Gastroesophageal sphincter (tissue), 4 donors: ENCODE results near the gene PIK3R3. TPM values are rescaled to one million over a fixed set of nuclear protein-coding genes. Genes with fewer than 3 reads are reported as not detected.

Experiments
- ATAC-seq: fragments of 150-250 bp; one replicate; pipeline ENCODE4 v1.9.1; 2016; ENCODE audit warnings: mild to moderate bottlenecking, moderate library complexity
- H3K27ac ChIP-seq, 4 donors: fragments of 200-600 bp; sonication (generic) in 3 of 4; 1 replicate in 3 of 4; 2 replicates in 1 of 4; pipeline ENCODE4 v1.5.1; 2016 to 2019
- H3K27me3 ChIP-seq: fragments of 200-600 bp; sonication (generic); one replicate; pipeline ENCODE4 v1.5.1; 2019
- H3K36me3 ChIP-seq, 2 donors: fragments of 200-600 bp; sonication (generic); one replicate each; pipeline ENCODE4 v1.5.1; 2019; ENCODE audit warnings: control low read depth in 1 of 2
- H3K4me1 ChIP-seq, 3 donors: fragments of 200-600 bp; sonication (generic); 1 replicate in 2 of 3; 2 replicates in 1 of 3; pipeline ENCODE4 v1.5.1; 2016 to 2019; ENCODE audit warnings: control low read depth in 2 of 3
- H3K4me3 ChIP-seq, 2 donors: fragments of 200-600 bp; sonication (generic); one replicate each; pipeline ENCODE4 v1.5.1; 2019; ENCODE audit warnings: mild to moderate bottlenecking in 1 of 2, moderate library complexity in 1 of 2
- H3K9me3 ChIP-seq, 3 donors: fragments of 200-600 bp; sonication (generic); one replicate each; pipeline ENCODE4 v1.5.1; 2017 to 2019; ENCODE audit warnings: control low read depth in 2 of 3
- EP300 ChIP-seq: sonication (generic); formaldehyde crosslinking; IDR thresholded peaks from one replicate; pipeline ENCODE4 v1.6.1; 2017; ENCODE audit warnings: antibody characterized with exemption, mild to moderate bottlenecking
- POLR2A ChIP-seq, 2 donors: fragments of 450-650 bp; IDR thresholded peaks; one replicate each; pipeline ENCODE4 v1.6.1; 2017; ENCODE audit warnings: antibody characterized with exemption in 2 of 2, mild to moderate bottlenecking in 2 of 2, moderate library complexity in 1 of 2
- POLR2AphosphoS5 ChIP-seq: sonication (generic); formaldehyde crosslinking; IDR thresholded peaks from one replicate; pipeline ENCODE4 v1.6.1; 2017; ENCODE audit warnings: antibody characterized with exemption
- WGBS, 2 donors: methylation state at CpG; one replicate each; pipeline ENCODE4 v1.1.5; 2018; ENCODE audit warnings: low coverage in 1 of 2; 5-methylcytosine and 5-hydroxymethylcytosine counted together
- total RNA-seq, 4 donors: library from RNA; depleted of rRNA; stranded (reverse); fragments of >200 nt; gene quantifications; one replicate each; pipeline ENCODE4 v1.1.0, GENCODE V29; 2016
- TF ChIP-seq, protein P1 (sequence below), 4 experiments: fragments of 200-600 bp in 2 of 4; fragments of 450-650 bp in 2 of 4; sonication (generic) in 1 of 4; IDR thresholded peaks; one replicate each; pipeline ENCODE4 v1.5.1; 2017 to 2019; ENCODE audit warnings: antibody characterized with exemption in 4 of 4, mild to moderate bottlenecking in 2 of 4, moderate library complexity in 2 of 4

PIK3R3 gene
- total RNA-seq, 4 donors from 2014 or later = 21.7 to 34.7 (median 28.2) TPM

DNA sequence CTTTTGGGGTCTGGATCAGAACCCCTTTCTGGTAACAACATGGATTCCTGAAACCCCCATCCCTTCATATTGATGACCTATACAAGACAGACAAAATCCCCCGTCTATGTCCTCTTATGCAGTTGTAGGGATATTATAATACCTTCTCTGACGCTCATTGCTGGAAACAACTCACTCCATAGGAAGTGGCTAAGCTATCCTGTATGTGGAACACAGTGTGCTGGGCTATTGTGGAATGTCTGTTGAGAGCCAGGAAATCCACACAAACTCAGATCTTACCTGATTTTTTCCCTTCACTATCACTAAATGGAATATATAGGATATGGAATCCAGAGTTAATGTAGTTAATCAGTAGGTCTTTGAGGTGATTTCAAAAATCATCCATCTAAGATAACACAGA, 17.7 kb upstream of the PIK3R3 start:
- Histone ChIP-seq H3K27me3 (no peaks in the 10 kb centered on the region), H3K4me3 (no peak overlapping the region), H3K36me3 (no peaks in the 10 kb centered on the region), H3K4me1 (no peaks in the 10 kb centered on the region), H3K9me3 (no peaks in the 10 kb centered on the region), H3K27ac (peak overlapping the region in 2 of 4 donors; percentile 32 to 64)
- ATAC-seq = peak; percentile 60
- 71 to 91% methylated on average over 1 to 2 of the region's 2 CpGs for WGBS, 2 donors
- TF ChIP-seq, protein P1, sequence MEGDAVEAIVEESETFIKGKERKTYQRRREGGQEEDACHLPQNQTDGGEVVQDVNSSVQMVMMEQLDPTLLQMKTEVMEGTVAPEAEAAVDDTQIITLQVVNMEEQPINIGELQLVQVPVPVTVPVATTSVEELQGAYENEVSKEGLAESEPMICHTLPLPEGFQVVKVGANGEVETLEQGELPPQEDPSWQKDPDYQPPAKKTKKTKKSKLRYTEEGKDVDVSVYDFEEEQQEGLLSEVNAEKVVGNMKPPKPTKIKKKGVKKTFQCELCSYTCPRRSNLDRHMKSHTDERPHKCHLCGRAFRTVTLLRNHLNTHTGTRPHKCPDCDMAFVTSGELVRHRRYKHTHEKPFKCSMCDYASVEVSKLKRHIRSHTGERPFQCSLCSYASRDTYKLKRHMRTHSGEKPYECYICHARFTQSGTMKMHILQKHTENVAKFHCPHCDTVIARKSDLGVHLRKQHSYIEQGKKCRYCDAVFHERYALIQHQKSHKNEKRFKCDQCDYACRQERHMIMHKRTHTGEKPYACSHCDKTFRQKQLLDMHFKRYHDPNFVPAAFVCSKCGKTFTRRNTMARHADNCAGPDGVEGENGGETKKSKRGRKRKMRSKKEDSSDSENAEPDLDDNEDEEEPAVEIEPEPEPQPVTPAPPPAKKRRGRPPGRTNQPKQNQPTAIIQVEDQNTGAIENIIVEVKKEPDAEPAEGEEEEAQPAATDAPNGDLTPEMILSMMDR (IDR thresholded peaks at IDR 0.05) = no peak
- peak; percentile 30 for TF ChIP-seq POLR2AphosphoS5
- TF ChIP-seq POLR2A (IDR thresholded peaks at IDR 0.05) = no peak

DNA sequence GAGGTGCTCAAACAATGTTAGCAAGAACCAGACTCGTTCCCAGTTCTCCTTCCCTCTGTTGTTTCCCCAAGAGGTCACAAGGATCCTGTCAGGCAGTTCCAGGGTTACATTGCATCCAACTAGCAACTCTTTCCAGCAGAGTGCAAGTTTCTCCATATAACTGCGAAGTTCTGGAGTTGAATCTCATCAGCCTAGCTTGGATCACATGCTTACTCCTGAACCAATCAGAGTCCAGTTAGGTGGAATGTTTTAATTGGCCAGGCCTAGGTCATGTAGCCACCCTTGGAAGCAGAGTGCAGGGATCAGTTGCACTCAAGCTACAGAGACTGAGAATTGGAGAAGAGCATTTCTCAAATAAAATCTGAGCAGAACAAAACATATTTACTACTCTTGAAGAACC, 15.9 kb upstream of the PIK3R3 start:
- H3K27ac ChIP-seq = no peak overlapping the region
- 62 to 100% methylated on average over 1 to 2 of the region's 2 CpGs for WGBS, 2 donors
- H3K27me3 ChIP-seq = no peaks in the 10 kb centered on the region
- no peaks in the 10 kb centered on the region for H3K4me1 ChIP-seq
- H3K4me3 ChIP-seq = no peak overlapping the region
- H3K9me3 ChIP-seq = no peaks in the 10 kb centered on the region
- TF ChIP-seq POLR2AphosphoS5 (no peak), POLR2A (IDR thresholded peaks at IDR 0.05) (no peak), EP300 (no peak)
- TF ChIP-seq, protein P1 (IDR thresholded peaks at IDR 0.05) = no peak
- ATAC-seq = no peak
- H3K36me3 ChIP-seq = no peaks in the 10 kb centered on the region

DNA sequence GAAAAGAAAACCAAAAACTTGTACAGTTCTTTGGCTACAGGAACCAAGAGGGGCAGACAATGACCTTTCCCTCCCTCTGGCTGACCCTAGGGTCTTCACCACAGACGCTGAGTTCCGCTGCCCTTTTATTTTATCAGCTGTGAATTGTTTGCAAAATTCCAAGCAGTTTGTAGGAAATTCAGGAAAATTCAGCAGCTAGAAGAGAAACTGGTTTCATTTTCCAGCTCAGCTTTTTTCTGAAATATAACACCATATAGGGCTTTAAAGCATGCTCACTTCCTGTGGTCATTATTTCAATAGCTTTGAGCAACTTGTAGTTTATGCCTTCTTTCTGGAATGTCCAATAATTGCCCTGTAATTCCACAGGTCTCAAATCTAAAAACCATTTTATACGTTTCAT, 5.5 kb upstream of the PIK3R3 start:
- ATAC-seq = no peak
- Histone ChIP-seq H3K4me1 (peaks cover 0 to 48% (median 7%) of the 10 kb centered on the region in 3 donors), H3K36me3 (no peaks in the 10 kb centered on the region), H3K9me3 (no peaks in the 10 kb centered on the region), H3K4me3 (peak overlapping the region in 1 of 2 donors; percentile 2), H3K27me3 (no peaks in the 10 kb centered on the region), H3K27ac (peak overlapping the region in 2 of 4 donors; percentile 41 to 61)
- 37 to 54% methylated on average over 2 to 3 of the region's 3 CpGs for WGBS, 2 donors
- TF ChIP-seq, protein P1 (IDR thresholded peaks at IDR 0.05) = no peak
- no peak for TF ChIP-seq POLR2AphosphoS5
- TF ChIP-seq POLR2A (IDR thresholded peaks at IDR 0.05) = no peak
- no peak for TF ChIP-seq EP300

DNA sequence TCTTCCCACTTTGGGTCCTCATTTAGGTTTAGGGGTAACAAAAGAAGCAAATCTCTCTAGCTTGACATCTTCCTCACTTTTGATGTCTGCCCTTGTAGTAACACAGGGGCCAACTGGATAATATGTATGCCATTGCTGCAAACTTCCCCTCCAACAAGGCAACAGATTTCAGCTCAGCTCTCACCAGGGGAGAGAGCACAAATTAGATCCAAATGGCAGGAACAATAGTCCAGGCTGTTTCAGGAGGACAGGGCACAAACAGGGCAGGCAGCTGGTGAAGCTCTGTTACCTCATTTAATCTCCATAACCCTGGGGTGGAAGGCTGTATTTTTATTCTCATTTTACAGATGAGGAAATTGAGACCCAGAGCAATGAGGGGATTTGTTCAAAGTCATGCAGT, 4.3 kb upstream of the PIK3R3 start:
- no peak for ATAC-seq
- H3K9me3 ChIP-seq = no peaks in the 10 kb centered on the region
- no peak overlapping the region for H3K27ac ChIP-seq
- no peaks in the 10 kb centered on the region for H3K27me3 ChIP-seq
- TF ChIP-seq POLR2AphosphoS5 (no peak), POLR2A (IDR thresholded peaks at IDR 0.05) (no peak), EP300 (no peak)
- TF ChIP-seq, protein P1 (IDR thresholded peaks at IDR 0.05) = no peak
- peaks cover 0 to 51% (median 7%) of the 10 kb centered on the region in 3 donors for H3K4me1 ChIP-seq
- H3K36me3 ChIP-seq = no peaks in the 10 kb centered on the region
- H3K4me3 ChIP-seq = no peak overlapping the region

DNA sequence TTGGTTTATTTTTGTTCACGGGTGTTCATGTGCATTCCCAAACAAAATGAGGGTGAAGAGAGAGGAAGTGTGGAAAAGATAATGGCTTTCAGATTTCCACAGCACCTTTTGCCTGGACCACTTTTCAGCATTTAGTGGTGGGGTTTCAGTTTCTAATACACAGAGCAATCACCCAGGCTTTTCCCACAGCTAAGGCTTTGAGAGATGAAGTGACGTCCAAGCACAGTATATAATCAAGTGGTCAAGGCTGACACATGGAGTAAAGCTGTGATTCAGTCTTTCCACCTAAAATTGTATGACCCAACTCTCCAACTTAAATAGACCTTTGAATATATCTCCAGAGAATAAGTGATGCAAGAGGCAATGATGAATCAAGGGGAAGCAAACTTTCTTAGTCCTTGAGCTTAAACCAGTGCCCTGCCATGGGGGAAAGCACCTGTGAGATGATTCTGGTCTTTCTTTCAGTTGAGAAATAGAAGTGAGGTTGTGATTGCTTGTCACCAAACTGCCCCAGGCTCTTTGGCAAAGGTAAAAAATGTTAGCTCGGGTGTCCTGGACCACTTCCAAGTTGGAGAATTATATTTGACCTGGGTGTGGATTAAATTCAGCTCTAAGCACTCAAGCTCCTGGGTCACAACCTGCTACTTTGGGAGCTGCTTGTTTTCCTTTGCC, 2.4 kb upstream of the PIK3R3 start:
- Histone ChIP-seq H3K27me3 (no peaks in the 10 kb centered on the region), H3K27ac (peak overlapping the region; percentile 74 to 97 (median 94)), H3K4me3 (no peak overlapping the region), H3K9me3 (no peaks in the 10 kb centered on the region), H3K4me1 (peaks cover 0 to 60% (median 7%) of the 10 kb centered on the region in 3 donors), H3K36me3 (no peaks in the 10 kb centered on the region)
- ATAC-seq = no peak
- WGBS, 2 donors = 17 to 21% methylated on average over 3 of the region's 3 CpGs
- no peak for TF ChIP-seq EP300
- peak; percentile 63 for TF ChIP-seq POLR2AphosphoS5
